Activated T-helper 2 cell treated with anti-CD3 and anti-CD28 coated beads, Interferon-gamma antibody, Interleukin-2, Interleukin-4, amounts not matched to agents 10 μg/mL and 5 μg/mL and 100 μg/mL, durations not matched to agents 14 hours and 24 hours and 36 hours (primary cell): ENCODE results near the gene OR2A14. TPM values are rescaled to one million over a fixed set of nuclear protein-coding genes. Genes with fewer than 3 reads are reported as not detected.
"Not testable (repeated sequence)": the region's sequence is repeated elsewhere in the genome, so short reads cannot be mapped to it uniquely, and the experiment has no call there.

Experiments used
- DNase-seq: peaks from one replicate; pipeline ENCODE4 v3.0.0; 2021; ENCODE audit warnings: low spot score
- H3K27ac Mint-ChIP-seq: one replicate; pipeline ENCODE4 v1.8.0; 2021; ENCODE audit warnings: mixed read lengths
- H3K27me3 Mint-ChIP-seq: one replicate; pipeline ENCODE4 v1.8.0; 2021; ENCODE audit warnings: low read depth, mixed read lengths
- H3K36me3 Mint-ChIP-seq: one replicate; pipeline ENCODE4 v1.8.0; 2021; ENCODE audit warnings: low read depth, mixed read lengths
- H3K4me1 Mint-ChIP-seq: one replicate; pipeline ENCODE4 v1.8.0; 2021; ENCODE audit warnings: low read depth, mixed read lengths
- H3K4me3 Mint-ChIP-seq: one replicate; pipeline ENCODE4 v1.8.0; 2021; ENCODE audit warnings: low read depth, mild to moderate bottlenecking, moderate library complexity, mixed read lengths
- H3K9me3 Mint-ChIP-seq: one replicate; pipeline ENCODE4 v1.8.0; 2021; ENCODE audit warnings: mixed read lengths
- intact Hi-C: fragments of 100-400 bp; cut with micrococcal nuclease; formaldehyde crosslinking; loops from one replicate; pipeline ENCODE4 v1.15.1; 2023
- total RNA-seq: library from RNA; stranded (reverse); gene quantifications from 2 replicates; pipeline ENCODE4 v1.2.3, GENCODE V29; 2022

The OR2A14 gene
- total RNA-seq, 1 donor from 2014 or later, result not detected

DNA sequence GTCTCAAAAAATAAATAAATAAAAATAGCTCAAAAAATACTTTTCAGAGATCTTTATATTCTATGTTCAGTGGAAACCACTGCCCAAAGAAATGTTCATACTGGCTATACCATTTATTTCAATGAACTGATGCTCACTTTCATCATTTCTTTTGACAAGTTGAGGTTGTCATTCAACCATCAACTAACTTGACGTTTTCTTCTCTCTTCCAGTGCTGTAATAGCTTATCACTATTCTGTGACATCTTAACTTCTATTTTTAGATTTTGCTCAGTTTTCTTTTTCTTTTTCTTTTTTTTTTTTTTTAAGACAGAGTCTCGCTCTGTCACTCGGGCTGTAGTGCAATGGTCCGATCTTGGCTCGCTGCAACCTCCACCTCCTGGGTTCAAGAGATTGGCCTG lies 51.6 kb downstream of the OR2A14 start:
- Mint-ChIP-seq H3K4me1 (no peaks in the 10 kb centered on the region), H3K9me3 (no peaks in the 10 kb centered on the region), H3K4me3 (no peak overlapping the region), H3K36me3 (no peaks in the 10 kb centered on the region), H3K27me3 (peaks cover 15% of the 10 kb centered on the region), H3K27ac (no peak overlapping the region)
- intact Hi-C loops, result no loop called here
- no peak for DNase-seq

DNA sequence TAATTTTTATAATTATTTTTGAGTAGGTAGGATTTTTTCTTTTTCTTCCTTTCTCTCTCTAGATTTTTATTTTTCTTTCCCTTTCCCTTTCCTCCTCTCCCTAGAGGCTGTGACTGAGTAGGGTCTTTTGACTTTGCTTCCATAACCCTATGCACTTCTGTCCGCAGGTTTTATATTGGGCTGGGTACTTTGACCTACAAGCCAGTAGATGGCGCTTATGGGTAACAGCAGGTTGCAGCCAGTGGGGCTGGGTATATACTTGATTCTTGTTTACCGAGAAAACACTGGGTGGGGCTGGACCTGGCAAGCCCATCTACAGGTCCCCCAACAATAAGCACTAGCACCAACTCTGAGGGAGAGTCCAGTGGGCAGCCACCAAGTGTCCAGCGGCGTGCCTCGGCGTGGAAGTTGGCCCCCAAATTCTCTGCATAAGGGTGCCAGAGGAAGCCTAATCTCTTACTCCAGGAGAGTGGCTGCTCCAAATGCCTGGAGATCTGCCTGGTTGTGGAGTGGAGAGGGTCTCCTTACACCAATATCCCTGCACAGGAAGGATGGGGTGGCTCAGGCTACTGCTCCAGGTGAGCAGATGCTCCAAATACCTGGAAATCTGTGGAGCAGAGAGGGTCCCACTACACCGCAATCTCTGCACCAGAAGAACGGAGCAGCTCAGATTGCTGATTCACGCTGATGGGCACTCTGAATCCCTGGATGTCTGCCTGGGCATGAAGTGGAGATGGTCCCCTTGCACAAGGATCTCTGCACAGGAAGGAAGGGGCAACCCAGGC lies 55.6 kb downstream of the OR2A14 start:
- H3K36me3 Mint-ChIP-seq, H3K4me3 Mint-ChIP-seq, intact Hi-C loops, DNase-seq, H3K4me1 Mint-ChIP-seq, H3K9me3 Mint-ChIP-seq, H3K27ac Mint-ChIP-seq, H3K27me3 Mint-ChIP-seq: not testable (repeated sequence)

DNA sequence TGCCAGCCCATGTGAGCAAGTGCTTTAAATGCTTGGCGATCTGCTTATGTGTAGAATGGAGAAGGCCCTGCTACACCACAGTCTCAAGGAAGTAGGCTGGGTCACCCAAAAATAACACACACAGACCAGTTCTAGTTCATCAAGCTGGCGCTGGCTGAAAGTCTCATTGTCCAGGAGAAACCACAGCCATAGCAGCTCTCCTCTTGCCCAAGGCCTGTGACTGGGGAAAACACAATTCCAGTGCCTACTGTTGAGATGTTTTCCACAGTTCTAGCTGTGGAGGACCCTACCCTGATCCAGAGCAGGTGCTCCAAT lies 56.1 kb downstream of the OR2A14 start:
- H3K4me1 Mint-ChIP-seq, H3K4me3 Mint-ChIP-seq, intact Hi-C loops, H3K27ac Mint-ChIP-seq, DNase-seq, H3K9me3 Mint-ChIP-seq, H3K27me3 Mint-ChIP-seq, H3K36me3 Mint-ChIP-seq: not testable (repeated sequence)

Other genes with a start within 250 kb of the OR2A14 start
- 18.4 and 22.7 TPM in 2 replicates for gene TCAF1, start 221.0 kb upstream of the OR2A14 start, total RNA-seq
- gene OR2F2, start 187.9 kb upstream of the OR2A14 start, total RNA-seq, result not detected in 2 replicates
- gene OR2F1, start 168.3 kb upstream of the OR2A14 start, total RNA-seq, result not detected in 2 replicates
- gene OR6B1, start 122.9 kb upstream of the OR2A14 start, total RNA-seq, result not detected in 2 replicates
- not detected in 2 replicates for gene OR2A5, start 74.2 kb upstream of the OR2A14 start, total RNA-seq
- gene OR2A25, start 53.4 kb upstream of the OR2A14 start, total RNA-seq, result not detected in 2 replicates
- not detected in 2 replicates for gene OR2A12, start 36.9 kb upstream of the OR2A14 start, total RNA-seq
- not detected in 2 replicates for gene OR2A2, start 13.6 kb upstream of the OR2A14 start, total RNA-seq
- gene CTAGE4, start 60.3 kb downstream of the OR2A14 start, total RNA-seq, result 1.2 and 1.6 TPM in 2 replicates
- 3.6 and 4.1 TPM in 2 replicates for gene ARHGEF35, start 72.7 kb downstream of the OR2A14 start, total RNA-seq
- 0.09 TPM in 1 of 2 replicates, not detected in the other for gene OR2A42, start 116.4 kb downstream of the OR2A14 start, total RNA-seq
- gene OR2A7, start 141.6 kb downstream of the OR2A14 start, total RNA-seq, result 2.2 and 2.5 TPM in 2 replicates
- gene CTAGE8, start 146.1 kb downstream of the OR2A14 start, total RNA-seq, result 1.2 and 2.1 TPM in 2 replicates
- gene OR2A1, start 189.2 kb downstream of the OR2A14 start, total RNA-seq, result not detected in 2 replicates
- 10.8 TPM in 2 replicates for gene ARHGEF5, start 232.2 kb downstream of the OR2A14 start, total RNA-seq